HG03064 (cell line): Measurements from ENCODE around the gene AGAP1.

Experiments
- ATAC-seq: cut with Tn5 transposase; IDR thresholded peaks from one replicate; pipeline ENCODE4 v1.9.1; 2021; ENCODE audit warnings: low read depth; ENCODE audit not compliant: unreplicated experiment

AGAP1 gene

DNA sequence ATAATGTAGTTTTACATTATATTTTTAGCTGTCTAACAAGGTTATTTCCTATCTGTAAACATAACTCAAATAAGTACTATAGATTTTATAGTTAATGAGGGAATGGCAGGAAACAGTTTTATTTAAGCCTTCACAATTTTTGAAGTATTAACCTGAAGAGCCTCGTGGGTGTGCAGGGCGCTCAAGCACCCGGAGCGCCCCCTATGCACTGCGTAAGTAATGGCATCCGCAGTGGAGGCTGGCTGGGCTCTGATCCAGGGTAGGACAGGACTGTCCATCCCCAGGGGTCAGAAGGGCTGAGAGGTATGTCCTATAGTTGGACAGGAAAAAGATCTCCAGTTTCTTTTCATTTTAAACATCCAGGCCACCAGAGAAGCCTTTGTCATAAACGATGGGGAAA is 682.6 kb downstream of the AGAP1 start:
- ATAC-seq = no peak

DNA sequence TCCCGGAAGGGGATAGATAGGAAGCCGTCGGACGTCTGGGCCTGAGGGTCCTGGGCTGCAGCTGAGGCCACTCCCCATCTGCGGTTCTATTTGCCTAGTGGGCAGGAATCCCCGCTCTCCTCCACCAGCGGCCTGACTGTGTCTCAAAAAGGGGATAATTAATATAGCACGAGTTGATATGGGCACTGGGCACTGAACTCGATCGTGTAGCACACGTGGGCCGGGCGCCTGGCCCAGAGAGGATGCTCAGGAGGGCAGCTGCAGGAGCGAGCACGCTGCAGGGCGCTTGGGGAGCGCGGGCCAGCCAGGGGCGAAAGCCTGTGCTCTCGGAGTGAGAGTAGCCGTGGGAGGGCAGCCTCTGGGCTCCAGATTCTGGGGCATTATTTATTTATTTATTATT is 683.1 kb downstream of the AGAP1 start:
- no peak for ATAC-seq

DNA sequence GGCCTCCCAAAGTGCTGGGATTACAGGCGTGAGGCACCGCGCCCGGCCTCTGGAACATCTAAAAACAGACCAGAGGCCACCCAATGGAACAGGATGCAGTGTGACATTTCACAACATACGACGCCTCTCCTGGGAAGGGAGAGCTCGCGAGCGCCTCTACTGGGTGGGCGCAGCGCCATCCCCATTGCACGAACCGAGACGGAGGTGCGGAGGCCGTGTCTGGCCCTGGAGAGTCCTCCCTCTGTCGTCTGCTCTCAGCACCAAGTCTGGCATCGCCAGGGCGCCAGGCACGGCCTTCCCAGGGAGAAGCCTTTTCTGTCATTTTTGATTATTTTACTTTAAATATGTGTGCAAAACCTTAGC is 683.7 kb downstream of the AGAP1 start:
- no peak for ATAC-seq

DNA sequence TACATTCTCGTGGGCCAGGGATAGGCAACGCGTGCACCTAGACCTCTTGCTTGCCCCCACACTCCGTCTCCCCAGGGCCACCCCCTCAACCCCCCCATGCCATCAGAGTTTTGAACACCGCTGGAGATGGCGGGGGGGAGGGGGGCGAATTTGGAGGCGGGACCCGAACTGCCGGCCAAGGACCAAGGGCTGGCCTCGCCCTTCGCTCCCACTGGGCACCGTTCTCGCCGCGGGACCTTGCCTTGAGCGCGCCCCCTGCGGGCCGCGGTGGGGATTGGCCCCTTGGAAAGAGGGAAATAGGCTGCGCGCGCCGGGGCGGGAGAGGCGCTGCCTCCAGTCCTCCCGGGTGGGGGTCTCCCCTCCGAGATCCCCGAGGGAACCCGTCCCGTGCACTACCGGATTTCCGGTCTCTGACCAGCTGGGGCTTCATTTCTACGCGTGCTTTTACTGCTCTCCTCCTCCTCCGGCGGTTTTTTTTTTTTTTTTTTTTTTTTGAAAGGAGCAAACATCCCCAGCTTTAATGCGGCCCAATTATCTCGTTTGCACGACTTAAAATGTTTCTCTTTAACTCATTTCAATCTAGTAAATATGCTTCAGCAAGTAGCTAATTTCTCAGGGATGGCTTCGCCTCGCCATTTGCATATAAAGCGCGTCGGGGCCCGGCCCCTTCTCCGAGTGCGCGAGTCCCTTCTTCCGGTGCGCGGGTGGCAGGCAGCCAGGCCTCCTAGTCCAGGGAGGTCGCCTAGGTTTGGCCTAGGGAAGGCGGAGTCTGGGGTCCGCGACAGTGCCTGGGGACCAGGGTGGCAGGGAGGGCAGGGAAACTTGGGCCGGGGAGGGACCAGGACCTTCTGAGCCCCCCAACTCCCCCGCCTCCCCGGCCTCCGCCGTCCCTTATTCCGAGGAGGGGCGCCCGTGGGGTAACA is 684.4 kb downstream of the AGAP1 start:
- ATAC-seq = no peak

DNA sequence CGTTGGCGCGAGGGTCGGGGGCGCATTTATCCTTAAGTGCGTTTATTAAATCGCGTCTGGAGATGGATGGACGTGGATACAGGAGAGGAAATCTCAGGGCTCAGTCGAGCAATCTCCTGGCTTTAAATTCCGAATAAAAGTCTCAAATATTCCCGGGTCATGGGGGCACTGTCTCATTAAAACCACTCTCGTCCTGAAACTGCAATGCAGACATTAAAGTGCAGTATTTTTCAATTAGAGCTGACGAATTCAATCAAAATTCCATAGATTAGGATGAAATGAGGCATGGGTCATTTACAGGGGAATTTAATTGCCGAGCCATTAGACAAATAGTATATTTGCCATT is 685.0 kb downstream of the AGAP1 start:
- no peak for ATAC-seq

DNA sequence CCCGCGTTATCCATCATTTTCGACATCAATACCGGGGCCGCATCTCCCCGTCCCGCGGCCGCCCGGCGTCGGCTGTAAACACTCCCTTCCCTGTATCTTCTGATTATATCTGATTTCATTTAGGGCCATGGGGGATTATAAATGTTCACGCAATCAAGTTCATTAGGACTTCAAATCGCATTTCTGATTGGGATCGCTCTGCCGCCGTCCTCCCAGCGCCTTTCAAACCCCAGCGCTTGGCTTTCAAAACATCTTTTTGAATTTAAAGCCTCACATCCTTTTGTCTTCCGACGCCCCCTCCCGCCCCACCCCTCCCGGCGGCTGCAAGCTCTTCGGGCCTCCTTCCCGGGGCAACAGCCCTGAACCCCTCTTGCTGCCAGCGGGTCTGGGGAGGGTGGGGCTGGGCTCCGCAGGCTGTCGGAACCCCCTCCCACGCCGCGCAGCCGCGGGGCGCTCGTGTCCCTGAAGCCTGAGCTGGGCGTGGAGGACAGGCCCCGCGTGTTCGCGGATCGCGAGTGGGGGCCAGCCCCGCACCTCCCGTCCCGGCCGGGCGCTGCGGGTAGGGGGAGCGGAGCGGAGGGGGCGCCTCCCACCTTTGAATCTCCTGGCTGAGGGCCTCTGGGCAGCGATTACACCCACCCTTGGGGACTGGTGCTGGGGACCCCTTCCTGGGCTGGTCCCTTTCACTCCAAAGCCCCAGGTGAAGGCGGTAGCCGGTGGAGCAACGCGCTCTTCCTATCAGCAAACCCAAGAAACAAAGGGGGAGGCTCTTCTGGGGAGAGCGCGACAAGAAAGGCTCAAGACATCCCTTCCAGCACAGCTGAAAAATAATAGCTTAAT is 685.6 kb downstream of the AGAP1 start:
- ATAC-seq = no peak

DNA sequence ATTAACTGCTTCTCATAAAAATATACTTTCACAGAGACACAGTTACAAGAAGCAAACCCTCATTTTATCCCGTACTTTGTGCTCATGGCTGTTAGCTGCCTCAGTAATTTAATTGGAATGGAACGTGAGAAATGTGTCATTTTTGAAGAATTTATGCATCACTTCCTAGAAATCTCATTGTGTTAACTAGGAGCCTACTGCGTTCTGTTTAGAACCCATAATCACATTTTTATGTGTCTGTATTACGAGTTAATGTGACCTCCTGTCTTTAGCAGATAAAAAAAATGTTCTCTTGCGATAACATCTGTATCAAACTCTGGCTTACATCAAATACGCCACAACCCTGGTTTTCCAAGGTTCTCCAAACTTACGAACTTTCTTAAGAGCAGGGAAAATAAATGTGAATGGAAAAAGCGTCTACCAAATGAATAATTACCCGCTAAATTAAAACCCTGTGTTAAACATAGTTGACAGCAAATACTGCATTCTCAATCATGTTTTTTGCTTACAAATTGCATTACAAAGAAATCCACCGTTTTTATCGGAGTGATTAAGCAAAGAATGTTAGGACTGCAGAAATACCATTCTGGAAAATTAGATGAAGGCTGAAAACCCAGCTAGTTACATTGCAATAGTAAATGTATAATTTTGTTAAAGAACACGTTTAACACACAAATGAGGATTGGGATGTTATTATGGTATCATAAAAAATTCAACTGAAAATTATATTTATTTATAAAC is 686.4 kb downstream of the AGAP1 start:
- ATAC-seq = no peak

DNA sequence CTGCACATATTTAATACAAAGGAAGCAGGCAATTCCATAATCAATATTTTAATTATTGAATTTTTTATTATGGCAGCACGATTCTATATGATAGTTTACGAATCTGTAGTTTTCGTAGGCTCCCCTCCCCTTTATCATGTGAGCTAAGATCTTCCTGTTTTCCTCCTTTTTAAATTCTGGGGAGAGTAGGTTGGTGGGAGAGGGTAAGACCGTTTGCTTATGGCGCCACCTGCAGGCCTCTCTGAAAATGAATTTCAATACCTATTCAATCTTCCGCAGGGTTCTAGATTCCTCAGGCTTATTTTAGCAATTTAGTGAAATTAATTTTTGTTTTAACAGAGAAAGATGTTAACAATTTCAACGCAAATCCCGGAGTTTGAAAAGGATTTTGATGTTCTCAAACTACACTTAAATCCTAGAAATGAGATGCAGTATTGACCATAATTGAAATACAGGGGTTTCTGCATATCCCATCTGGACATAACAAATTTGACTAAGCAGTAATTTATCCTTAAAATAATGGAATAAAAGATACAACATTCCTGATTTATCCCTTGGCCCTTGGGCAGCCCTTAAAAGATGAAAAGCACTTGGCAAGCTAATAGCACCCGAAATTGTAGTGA is 687.1 kb downstream of the AGAP1 start:
- ATAC-seq = no peak
